HFFc6 (cell line): ENCODE results near the gene VENTX. TPM values are rescaled to one million over a fixed set of nuclear protein-coding genes. Genes with fewer than 3 reads are reported as not detected.

Experiments
- DNase-seq: peaks from one replicate; pipeline ENCODE4 v3.0.0-alpha.2; 2018
- H3K27ac Mint-ChIP-seq: 2 replicates; pipeline ENCODE4 v1.8.0; 2020; ENCODE audit warnings: mild to moderate bottlenecking, mixed read lengths
- H3K27me3 Mint-ChIP-seq: 2 replicates; pipeline ENCODE4 v1.8.0; 2021; ENCODE audit warnings: mild to moderate bottlenecking, moderate library complexity, mixed read lengths; ENCODE audit not compliant: insufficient read depth
- H3K36me3 Mint-ChIP-seq: 2 replicates; pipeline ENCODE4 v1.8.0; 2021; ENCODE audit warnings: low read depth, mixed read lengths
- H3K4me1 Mint-ChIP-seq: 2 replicates; pipeline ENCODE4 v1.8.0; 2020; ENCODE audit warnings: low read depth, mixed read lengths
- H3K4me3 Mint-ChIP-seq: 2 replicates; pipeline ENCODE4 v1.8.0; 2020; ENCODE audit warnings: mild to moderate bottlenecking, moderate library complexity, mixed read lengths
- H3K9me3 Mint-ChIP-seq: 2 replicates; pipeline ENCODE4 v1.8.0; 2020; ENCODE audit warnings: mild to moderate bottlenecking, mixed read lengths
- CTCF ChIP-seq: fragments of 200-600 bp; sonication (generic); IDR thresholded peaks from 2 replicates; pipeline ENCODE4 v1.5.0; 2021; ENCODE audit warnings: antibody characterized with exemption, mild to moderate bottlenecking
- total RNA-seq, 6 experiments: library from RNA; stranded (reverse); fragmentation: NEBNext Ultra II Directional; extraction: Animal tissue kit (Norgen Biotek cat#: 25700); gene quantifications; 2 replicates in 1 of 6; 3 replicates in 5 of 6; pipeline ENCODE4 v1.2.3, GENCODE V29; 2021

VENTX gene
- total RNA-seq, 6 experiments from 2014 or later, result not detected

GRCh38 chr10:133207627-133208026 lies 30.0 kb upstream of the VENTX start:
- H3K27me3 Mint-ChIP-seq, result peaks cover under 1% of the 10 kb centered on the region
- DNase-seq, result no peak
- H3K27ac Mint-ChIP-seq, result no peak overlapping the region
- no peaks in the 10 kb centered on the region for H3K4me1 Mint-ChIP-seq
- H3K36me3 Mint-ChIP-seq, result no peaks in the 10 kb centered on the region
- peaks cover 20% of the 10 kb centered on the region; the same call in 1 of the 2 replicates for H3K9me3 Mint-ChIP-seq
- no peak for TF ChIP-seq CTCF
- H3K4me3 Mint-ChIP-seq, result no peak overlapping the region

- H3K36me3 Mint-ChIP-seq, result no peaks in the 10 kb centered on the region
- H3K4me1 Mint-ChIP-seq, result no peaks in the 10 kb centered on the region
- H3K9me3 Mint-ChIP-seq, result peaks cover 17% of the 10 kb centered on the region; the same call in 1 of the 2 replicates
- no peak overlapping the region for H3K27ac Mint-ChIP-seq
- peaks cover 1% of the 10 kb centered on the region for H3K27me3 Mint-ChIP-seq
- no peak for TF ChIP-seq CTCF
- H3K4me3 Mint-ChIP-seq, result no peak overlapping the region
- no peak for DNase-seq
Measured at GRCh38 chr10:133208466-133208865, 29.2 kb upstream of the VENTX start.

GRCh38 chr10:133209117-133209516 lies 28.5 kb upstream of the VENTX start:
- no peak overlapping the region for H3K4me3 Mint-ChIP-seq
- no peak for DNase-seq
- H3K36me3 Mint-ChIP-seq, result no peaks in the 10 kb centered on the region
- H3K9me3 Mint-ChIP-seq, result peaks cover 12% of the 10 kb centered on the region; the same call in 1 of the 2 replicates
- peaks cover 1% of the 10 kb centered on the region; the same call in 1 of the 2 replicates for H3K27me3 Mint-ChIP-seq
- H3K27ac Mint-ChIP-seq, result no peak overlapping the region
- no peak for TF ChIP-seq CTCF
- H3K4me1 Mint-ChIP-seq, result no peaks in the 10 kb centered on the region

- H3K9me3 Mint-ChIP-seq, result peaks cover 9% of the 10 kb centered on the region; the same call in 1 of the 2 replicates
- H3K27me3 Mint-ChIP-seq, result peaks cover 1% of the 10 kb centered on the region; the same call in 1 of the 2 replicates
- H3K4me1 Mint-ChIP-seq, result no peaks in the 10 kb centered on the region
- DNase-seq, result no peak
- TF ChIP-seq CTCF, result no peak
- H3K4me3 Mint-ChIP-seq, result no peak overlapping the region
- no peak overlapping the region for H3K27ac Mint-ChIP-seq
- H3K36me3 Mint-ChIP-seq, result no peaks in the 10 kb centered on the region
Measured at GRCh38 chr10:133209641-133210040, 28.0 kb upstream of the VENTX start.

GRCh38 chr10:133210398-133211140 lies 27.1 kb upstream of the VENTX start:
- no peak for DNase-seq
- no peak for TF ChIP-seq CTCF
- H3K27ac Mint-ChIP-seq, result no peak overlapping the region
- no peaks in the 10 kb centered on the region for H3K36me3 Mint-ChIP-seq
- no peaks in the 10 kb centered on the region for H3K4me1 Mint-ChIP-seq
- no peak overlapping the region for H3K4me3 Mint-ChIP-seq
- peaks cover 5% of the 10 kb centered on the region; the same call in 1 of the 2 replicates for H3K9me3 Mint-ChIP-seq
- H3K27me3 Mint-ChIP-seq, result peaks cover 1% of the 10 kb centered on the region; the same call in 1 of the 2 replicates
